Ovary (tissue), 3 donors: Measurements from ENCODE around the gene PHACTR3.

Experiments
- POLR2A ChIP-seq: fragments of 450-650 bp; IDR thresholded peaks from one replicate; pipeline ENCODE4 v1.6.1; 2017; ENCODE audit warnings: antibody characterized with exemption, mild to moderate bottlenecking, moderate library complexity
- TF ChIP-seq, protein P1 (sequence below), 3 donors: fragments of 450-650 bp in 2 of 3; fragments of 200-600 bp in 1 of 3; IDR thresholded peaks; one replicate each; pipeline versions ENCODE4 v1.5.1 to v1.8.0; 2016 to 2022; ENCODE audit warnings: antibody characterized with exemption in 3 of 3, mild to moderate bottlenecking in 1 of 3
- donor health status: DM: no; HTN: no; CAD: no.

DNA sequence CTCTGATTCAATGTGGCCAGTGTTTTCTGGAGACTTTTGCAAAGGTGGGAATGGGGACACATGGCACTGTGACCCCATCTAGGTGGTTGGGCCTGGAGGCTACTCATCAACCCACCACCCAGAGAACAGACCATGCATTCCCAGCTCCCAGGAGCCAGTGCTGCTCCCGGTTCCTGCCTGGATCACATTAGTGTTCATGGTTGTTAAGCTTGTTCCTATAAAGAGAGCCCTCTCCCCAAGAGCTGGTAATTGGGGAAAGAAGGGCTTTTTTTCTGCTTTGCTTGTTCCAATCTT is 102.0 kb downstream of the PHACTR3 start:
- TF ChIP-seq, protein P1, sequence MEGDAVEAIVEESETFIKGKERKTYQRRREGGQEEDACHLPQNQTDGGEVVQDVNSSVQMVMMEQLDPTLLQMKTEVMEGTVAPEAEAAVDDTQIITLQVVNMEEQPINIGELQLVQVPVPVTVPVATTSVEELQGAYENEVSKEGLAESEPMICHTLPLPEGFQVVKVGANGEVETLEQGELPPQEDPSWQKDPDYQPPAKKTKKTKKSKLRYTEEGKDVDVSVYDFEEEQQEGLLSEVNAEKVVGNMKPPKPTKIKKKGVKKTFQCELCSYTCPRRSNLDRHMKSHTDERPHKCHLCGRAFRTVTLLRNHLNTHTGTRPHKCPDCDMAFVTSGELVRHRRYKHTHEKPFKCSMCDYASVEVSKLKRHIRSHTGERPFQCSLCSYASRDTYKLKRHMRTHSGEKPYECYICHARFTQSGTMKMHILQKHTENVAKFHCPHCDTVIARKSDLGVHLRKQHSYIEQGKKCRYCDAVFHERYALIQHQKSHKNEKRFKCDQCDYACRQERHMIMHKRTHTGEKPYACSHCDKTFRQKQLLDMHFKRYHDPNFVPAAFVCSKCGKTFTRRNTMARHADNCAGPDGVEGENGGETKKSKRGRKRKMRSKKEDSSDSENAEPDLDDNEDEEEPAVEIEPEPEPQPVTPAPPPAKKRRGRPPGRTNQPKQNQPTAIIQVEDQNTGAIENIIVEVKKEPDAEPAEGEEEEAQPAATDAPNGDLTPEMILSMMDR (IDR thresholded peaks at IDR 0.05) = no peak
- no peak for TF ChIP-seq POLR2A
